ENCODE measurements around the gene FAXDC2. TPM values are rescaled to one million over a fixed set of nuclear protein-coding genes. Genes with fewer than 3 reads are reported as not detected.
A peak's percentile ranks its signal among the peaks of the same experiment; 100 is the strongest.

Gene FAXDC2
- 72.7 TPM for total RNA-seq
- long read RNA-seq, transcript FAXDC2-201 (9 exons, 3,251 nt) = major isoform, 6 of 66 reads
- long read RNA-seq, partial matches to known transcripts = 21 of 66 reads
- long read RNA-seq, other reads (novel, unspliced or antisense) = 34 of 66 reads

- ATAC-seq (peak; percentile 96), DNase-seq (peak; percentile 74)
- Histone ChIP-seq H3K4me1 (peaks cover 45% of the 10 kb centered on the region), H3K27me3 (ENCODE audit: low read depth) (no peaks in the 10 kb centered on the region), H3K4me3 (peak within 1 kb of the TSS; percentile 72), H3K27ac (peak within 1 kb of the TSS; percentile 82), H3K9me3 (no peaks in the 10 kb centered on the region), H3K36me3 (no peaks in the 10 kb centered on the region)
- intact Hi-C loops (cut with DNase I) = no loop called here
- TF ChIP-seq CTCF (IDR thresholded peaks at IDR 0.05) = no peak
Measured at GRCh38 chr5:154850255-154851062, at the start of gene FAXDC2. TSS of gene FAXDC2 (minus strand) at chr5:154850603. CDS start at chr5:154838178, 12,425 bp downstream.

GRCh38 chr5:154900066-154900465, 49.7 kb upstream of the FAXDC2 start:
- no peak for ATAC-seq
- no peak for DNase-seq
- intact Hi-C loops (cut with DNase I) = no loop called here
- Histone ChIP-seq H3K36me3 (peaks cover 82% of the 10 kb centered on the region), H3K4me1 (peaks cover 25% of the 10 kb centered on the region), H3K9me3 (no peaks in the 10 kb centered on the region), H3K27me3 (ENCODE audit: low read depth) (no peaks in the 10 kb centered on the region), H3K27ac (peak overlapping the region; percentile 70), H3K4me3 (no peak overlapping the region)
- TF ChIP-seq CTCF (IDR thresholded peaks at IDR 0.05) = no peak

GRCh38 chr5:154899151-154899816, 48.9 kb upstream of the FAXDC2 start:
- DNase-seq (peak; percentile 75), ATAC-seq (peak; percentile 85 to 87)
- peak overlapping the region; percentile 17 for H3K4me3 ChIP-seq
- intact Hi-C loops (cut with DNase I) = no loop called here
- H3K36me3 ChIP-seq = peaks cover 82% of the 10 kb centered on the region
- H3K9me3 ChIP-seq = no peaks in the 10 kb centered on the region
- peaks cover 25% of the 10 kb centered on the region for H3K4me1 ChIP-seq
- TF ChIP-seq CTCF (IDR thresholded peaks at IDR 0.05) = no peak
- H3K27ac ChIP-seq = peak overlapping the region; percentile 70
- H3K27me3 ChIP-seq (ENCODE audit: low read depth) = no peaks in the 10 kb centered on the region

GRCh38 chr5:154898210-154898609, 47.8 kb upstream of the FAXDC2 start:
- Histone ChIP-seq H3K27ac (no peak overlapping the region), H3K36me3 (peaks cover 82% of the 10 kb centered on the region)

More at GRCh38 chr5:154898210-154898609, 47.8 kb upstream of the FAXDC2 start:
- H3K4me3 ChIP-seq = peak overlapping the region; percentile 14
- peaks cover 25% of the 10 kb centered on the region for H3K4me1 ChIP-seq
- no peak for TF ChIP-seq CTCF (IDR thresholded peaks at IDR 0.05)
- no peaks in the 10 kb centered on the region for H3K9me3 ChIP-seq
- intact Hi-C loops (cut with DNase I) = no loop called here
- no peaks in the 10 kb centered on the region for H3K27me3 ChIP-seq (ENCODE audit: low read depth)
- DNase-seq (no peak), ATAC-seq (no peak)

Data from lower lobe of right lung (tissue), 2 donors.